ENCODE results near the gene AMZ2. TPM values are rescaled to one million over a fixed set of nuclear protein-coding genes. Genes with fewer than 3 reads are reported as not detected.

AMZ2 gene
- total RNA-seq, 1 experiment from 2014 or later = 54.6 TPM

- 0 out of 2 replicates have a peak, but pooled peaks cover 6% of the 10 kb centered on the region for H3K4me1 Mint-ChIP-seq
- H3K27me3 Mint-ChIP-seq (ENCODE audit: low read depth) = no peaks in the 10 kb centered on the region
- H3K36me3 Mint-ChIP-seq = no peaks in the 10 kb centered on the region
- ATAC-seq (no peak), DNase-seq (ENCODE audit: low spot score) (no peak)
- H3K4me3 Mint-ChIP-seq = no peak overlapping the region
- H3K9me3 Mint-ChIP-seq = no peaks in the 10 kb centered on the region
- POLR2A ChIA-PET = no interaction called here
- TF ChIP-seq OVOL2 (CRISPR knock-in tag; IDR thresholded peaks at IDR 0.05; ENCODE audit: borderline replicate concordance) = no peak
- no peak for TF ChIP-seq SMAD4 (CRISPR knock-in tag; IDR thresholded peaks at IDR 0.05)
- no peak for TF ChIP-seq TP53 (CRISPR knock-in tag; IDR thresholded peaks at IDR 0.05)
- TF ChIP-seq ETV6 (CRISPR knock-in tag; IDR thresholded peaks at IDR 0.05) = no peak
- no peak for TF ChIP-seq SP1 (CRISPR knock-in tag; conservative IDR thresholded peaks at IDR 0.05)
- TF ChIP-seq USF1 (CRISPR knock-in tag; IDR thresholded peaks at IDR 0.05) = no peak
- no peak for TF ChIP-seq ZNF512 (CRISPR knock-in tag; IDR thresholded peaks at IDR 0.05; ENCODE audit: borderline replicate concordance)
- no peak for TF ChIP-seq FOXP1 (CRISPR knock-in tag; IDR thresholded peaks at IDR 0.05; ENCODE audit: borderline replicate concordance)
- TF ChIP-seq ZBTB21 (CRISPR knock-in tag; IDR thresholded peaks at IDR 0.05; ENCODE audit: borderline replicate concordance) = no peak
- TF ChIP-seq NFE2L1 (CRISPR knock-in tag; IDR thresholded peaks at IDR 0.05) = no peak
- TF ChIP-seq ZNF121 (CRISPR knock-in tag; IDR thresholded peaks at IDR 0.05) = no peak
- no peak for TF ChIP-seq E2F5 (CRISPR knock-in tag; IDR thresholded peaks at IDR 0.05)
- no peak for TF ChIP-seq MLX (CRISPR knock-in tag; IDR thresholded peaks at IDR 0.05)
- no peak for TF ChIP-seq RORB (CRISPR knock-in tag; IDR thresholded peaks at IDR 0.05)
- TF ChIP-seq NFATC4 (CRISPR knock-in tag; IDR thresholded peaks at IDR 0.05) = no peak
- CTCF ChIA-PET = no interaction called here
- no peak overlapping the region for H3K27ac Mint-ChIP-seq
Observed at GRCh38 chr17:68238871-68239253, 9.0 kb upstream of the AMZ2 start.

- Mint-ChIP-seq H3K36me3 (no peaks in the 10 kb centered on the region), H3K27me3 (ENCODE audit: low read depth) (no peaks in the 10 kb centered on the region), H3K4me3 (no peak overlapping the region), H3K27ac (no peak overlapping the region), H3K4me1 (0 out of 2 replicates have a peak, but pooled peaks cover 6% of the 10 kb centered on the region), H3K9me3 (no peaks in the 10 kb centered on the region)
- POLR2A ChIA-PET = no interaction called here
- TF ChIP-seq ZNF138 (CRISPR knock-in tag; conservative IDR thresholded peaks at IDR 0.05) (no peak), TEAD4 (CRISPR knock-in tag; IDR thresholded peaks at IDR 0.05) (no peak), NFE2L1 (CRISPR knock-in tag; IDR thresholded peaks at IDR 0.05) (no peak), E2F1 (CRISPR knock-in tag; IDR thresholded peaks at IDR 0.05) (no peak), SP1 (CRISPR knock-in tag; conservative IDR thresholded peaks at IDR 0.05) (no peak), SMAD4 (CRISPR knock-in tag; IDR thresholded peaks at IDR 0.05) (no peak), IRF2 (CRISPR knock-in tag; IDR thresholded peaks at IDR 0.05; ENCODE audit: borderline replicate concordance, low read depth) (no peak), ZMAT4 (CRISPR knock-in tag; IDR thresholded peaks at IDR 0.05) (no peak), E2F5 (CRISPR knock-in tag; IDR thresholded peaks at IDR 0.05) (no peak), FOXP1 (CRISPR knock-in tag; IDR thresholded peaks at IDR 0.05; ENCODE audit: borderline replicate concordance) (no peak), CTCF (IDR thresholded peaks at IDR 0.05) (no peak), CDX4 (CRISPR knock-in tag; IDR thresholded peaks at IDR 0.05; ENCODE audit: borderline replicate concordance) (no peak)
- CTCF ChIA-PET = no interaction called here
- no peak for DNase-seq (ENCODE audit: low spot score)
- no peak for ATAC-seq
Observed at GRCh38 chr17:68239632-68240366, 8.0 kb upstream of the AMZ2 start.

Data from WTC11 (cell line).